SU-DHL-6 (cell line): ENCODE results near the gene TBC1D22A.

ENCODE experiments used
- CTCF ChIP-seq: fragments of 200-600 bp; sonication (generic); IDR thresholded peaks from one replicate; pipeline ENCODE4 v1.5.1; 2017; ENCODE audit warnings: antibody characterized with exemption, mild to moderate bottlenecking, low read length, moderate library complexity; ENCODE audit not compliant: insufficient read depth, poor library complexity, severe bottlenecking
- EZH2phosphoT487 ChIP-seq: fragments of 200-600 bp; sonication (generic), shearing (Covaris generic); conservative IDR thresholded peaks from 2 replicates; pipeline ENCODE4 v1.6.1; 2018; ENCODE audit warnings: mild to moderate bottlenecking, antibody characterized with exemption, low read length, moderate library complexity, mixed read lengths

- TF ChIP-seq EZH2phosphoT487, result no peak
- TF ChIP-seq CTCF, result no peak
Observed at GRCh38 chr22:47123827-47124442, 361.5 kb downstream of the TBC1D22A start.
